Skin epidermis (tissue), 12 donors: ENCODE measurements around the gene GPR155.
"Not testable (repeated sequence)": the region's sequence is repeated elsewhere in the genome, so short reads cannot be mapped to it uniquely, and the experiment has no call there.

Source experiments
- H3K27ac ChIP-seq, 21 experiments: fragments of 200-600 bp; sonication (generic) in 11 of 21; one replicate each; pipeline ENCODE4 v1.5.0; 2020; ENCODE audit warnings: mild to moderate bottlenecking in 3 of 21, inconsistent platforms in 2 of 21, moderate library complexity in 2 of 21
- H3K4me3 ChIP-seq, 7 experiments: fragments of 200-600 bp; sonication (generic) in 2 of 7; one replicate each; pipeline ENCODE4 v1.5.0; 2020; ENCODE audit warnings: inconsistent platforms in 2 of 7, mild to moderate bottlenecking in 2 of 7, moderate library complexity in 1 of 7

GPR155 gene

GRCh38 chr2:174389542-174389941, 97.3 kb downstream of the GPR155 start:
- no peak overlapping the region for H3K4me3 ChIP-seq
- no peak overlapping the region for H3K27ac ChIP-seq

- not testable (repeated sequence) for H3K27ac ChIP-seq, H3K4me3 ChIP-seq
Measured at GRCh38 chr2:174388706-174389105, 98.1 kb downstream of the GPR155 start.

- Histone ChIP-seq H3K27ac (no peak overlapping the region), H3K4me3 (no peak overlapping the region)
Measured at GRCh38 chr2:174385201-174385600, 101.6 kb downstream of the GPR155 start.

- Histone ChIP-seq H3K27ac (peak overlapping the region in 1 of 21 experiments; percentile 20), H3K4me3 (no peak overlapping the region)
Measured at GRCh38 chr2:174383796-174384195, 103.0 kb downstream of the GPR155 start.
